K562 (cell line): Measurements from ENCODE around the gene RNASE7. TPM values are rescaled to one million over a fixed set of nuclear protein-coding genes. Genes with fewer than 3 reads are reported as not detected.

Experiments
- ATAC-seq: fragments of 200-7000 bp; cut with Tn5 transposase; 3 replicates; pipeline ENCODE4 v1.9.1; 2020; ENCODE audit warnings: moderate library complexity
- BruUV-seq: library from RNA; stranded (reverse); fragments of 400-500 nt; replicated peaks from 2 replicates; lab custom pipeline; 2021; lab: Mats Ljungman, UMichigan
- CTCF ChIA-PET: fragments of 300-600 bp; formaldehyde crosslinking; extraction: SDS; loops from one replicate; lab custom pipeline; 2021; ENCODE audit warnings: low intra/inter-chr PET ratio; lab: Yijun Ruan, JAX
- POLR2A ChIA-PET: fragments of 300-600, 350-650 bp; sonication (Branson Sonifier 250); formaldehyde crosslinking; extraction: SDS; loops from one replicate; lab custom pipeline; 2021; ENCODE audit warnings: antibody characterized with exemption, inconsistent platforms; lab: Yijun Ruan, JAX
- DNase-seq, 4 experiments: peaks; one replicate each; pipeline versions ENCODE4 v3.0.0 to v3.0.0-alpha.2; 2011 to 2018; ENCODE audit warnings: low spot score in 3 of 4, mixed read lengths in 3 of 4; ENCODE audit errors: extremely low read depth in 1 of 4
- FAIRE-seq: peaks from 2 replicates; lab custom pipeline; 2011; peaks lifted over from hg19 to GRCh38; lab: Jason Lieb, UNC
- H2AFZ ChIP-seq: 2 replicates; pipeline ENCODE4 v1.6.0; 2011; ENCODE audit warnings: low read depth, low read length, control low read depth, inconsistent platforms
- H3K27ac ChIP-seq: fragments of 200-600 bp; 3 replicates; pipeline ENCODE4 v1.8.0; 2011; ENCODE audit warnings: low read depth, mild to moderate bottlenecking, control low read depth, inconsistent platforms, low read length, moderate library complexity, mixed read lengths; ENCODE audit errors: extremely low read depth
- H3K27me3 ChIP-seq, 2 experiments: fragments of 300-600 bp in 1 of 2; 2 replicates in 1 of 2; 3 replicates in 1 of 2; pipeline versions ENCODE4 v1.6.0 to v1.8.0; 2011; ENCODE audit warnings: inconsistent platforms in 2 of 2, low read length in 2 of 2, mild to moderate bottlenecking in 1 of 2, mixed read lengths in 1 of 2, moderate library complexity in 1 of 2; ENCODE audit not compliant: control insufficient read depth in 2 of 2, insufficient read depth in 2 of 2
- H3K36me3 ChIP-seq: fragments of 300-600 bp; 3 replicates; pipeline ENCODE4 v1.8.0; 2011; ENCODE audit warnings: mild to moderate bottlenecking, low read length, inconsistent platforms; ENCODE audit not compliant: control insufficient read depth, insufficient read depth
- H3K4me1 ChIP-seq, 2 experiments: fragments of 200-600 bp in 1 of 2; replicated peaks in 1 of 2; 2 replicates in 1 of 2; 3 replicates in 1 of 2; pipeline versions ENCODE4 v1.5.1 to v1.8.0; 2011; ENCODE audit warnings: inconsistent platforms in 2 of 2, low read length in 2 of 2, mild to moderate bottlenecking in 1 of 2, mixed read lengths in 1 of 2, moderate library complexity in 1 of 2; ENCODE audit not compliant: control insufficient read depth in 2 of 2, insufficient read depth in 2 of 2
- H3K4me2 ChIP-seq: 2 replicates; pipeline ENCODE4 v1.6.1; 2011; ENCODE audit warnings: low read length, control low read depth, inconsistent platforms, mixed read lengths; ENCODE audit not compliant: insufficient read depth
- H3K4me3 ChIP-seq: fragments of 200-600 bp; sonication (generic), shearing (Covaris generic); 2 replicates; pipeline ENCODE4 v1.5.1; 2016; ENCODE audit warnings: control low read depth, inconsistent platforms
- H3K79me2 ChIP-seq: fragments of 200-600 bp; 3 replicates; pipeline ENCODE4 v1.8.0; 2011; ENCODE audit warnings: low read length, inconsistent platforms; ENCODE audit not compliant: control insufficient read depth, insufficient read depth
- H3K9ac ChIP-seq, 2 experiments: 2 replicates each; pipeline versions ENCODE4 v1.6.0 to v1.6.1; 2011; ENCODE audit warnings: low read depth in 2 of 2, low read length in 2 of 2, control low read depth in 1 of 2, inconsistent platforms in 1 of 2, mild to moderate bottlenecking in 1 of 2, mixed read lengths in 1 of 2; ENCODE audit not compliant: insufficient read depth in 1 of 2
- H3K9me1 ChIP-seq: one replicate; pipeline ENCODE4 v1.6.0; 2011; ENCODE audit warnings: inconsistent platforms, mild to moderate bottlenecking, low read length, moderate library complexity; ENCODE audit not compliant: control insufficient read depth, insufficient read depth
- H3K9me3 ChIP-seq: replicated peaks from 2 replicates; pipeline ENCODE4 v1.5.1; 2011; ENCODE audit warnings: low read depth, low read length, inconsistent platforms; ENCODE audit not compliant: control insufficient read depth, insufficient read depth
- H4K20me1 ChIP-seq: replicated peaks from 2 replicates; pipeline ENCODE4 v1.6.1; 2011; ENCODE audit warnings: low read length, inconsistent platforms, mixed read lengths; ENCODE audit not compliant: control insufficient read depth, insufficient read depth
- AFF4 ChIP-seq: sonication (generic); formaldehyde crosslinking; IDR thresholded peaks from 2 replicates; pipeline ENCODE4 v1.8.0; 2023; ENCODE audit warnings: mild to moderate bottlenecking, missing genetic modification reagents
- ETV5 ChIP-seq: sonication (generic); formaldehyde crosslinking; IDR thresholded peaks from 2 replicates; pipeline ENCODE4 v1.4.0; 2020; ENCODE audit warnings: low read depth, mild to moderate bottlenecking, missing genetic modification reagents
- WGBS: fragments of 100-300 bp; shearing (Covaris generic); methylation state at CpG from one replicate; pipeline ENCODE4 v1.1.6; 2016; ENCODE audit warnings: low coverage, mixed read lengths; ENCODE audit not compliant: insufficient coverage; ENCODE audit errors: missing lambda C conversion rate; 5-methylcytosine and 5-hydroxymethylcytosine counted together
- in situ Hi-C: fragments of 300-500 bp; cut with MboI; formaldehyde crosslinking; loops from 4 replicates; pipeline ENCODE4 v1.15.0; 2018; ENCODE audit warnings: inconsistent platforms, mixed read lengths
- intact Hi-C: fragments of 100-400 bp; cut with micrococcal nuclease; formaldehyde crosslinking; loops from 2 replicates; pipeline ENCODE4 v1.14.2; 2022
- polyA plus RNA-seq, 8 experiments: library from polyadenylated mRNA; depleted of rRNA in 4 of 8; stranded (reverse) in 5 of 8; unstranded in 3 of 8; fragments of >200 nt; fragmentation: Nextera tagmentation in 2 of 8; fragmentation: Illumina TruSeq in 1 of 8; extraction: Ambion mirVana in 2 of 8; extraction: Trizol in 1 of 8; gene quantifications; 2 replicates each; pipeline versions ENCODE4 v1.2.1 to v1.2.3, GENCODE V29; 2011 to 2014; ENCODE audit warnings: inconsistent platforms in 1 of 8, missing spikeins in 1 of 8
- total RNA-seq, 7 experiments: library from RNA; depleted of rRNA in 6 of 7; stranded (reverse); fragments of >200 nt in 6 of 7; fragmentation: Illumina TruSeq in 2 of 7; extraction: Trizol in 2 of 7; gene quantifications; 2 replicates each; pipeline versions ENCODE4 v1.2.1 to v1.2.3, GENCODE V29; 2011 to 2021; ENCODE audit warnings: low replicate concordance in 1 of 7

RNASE7 gene
- total and polyA plus RNA-seq, 9 of the 15 experiments (the other 6 are each of a cell fraction or from before 2014, with no cell fraction given): not detected

- no TSS peak for BruUV-seq
- DNase-seq: no peak
- H3K4me1 ChIP-seq: no peaks in the 10 kb centered on the region; a peak in 1 of 5 replicates
- no peaks in the 10 kb centered on the region for H4K20me1 ChIP-seq
- no peak overlapping the region for H3K4me3 ChIP-seq
- ATAC-seq: no peak
- CTCF ChIA-PET: no interaction called here
- WGBS: 20% methylated on average over 5 of the region's 5 CpGs
- POLR2A ChIA-PET: interaction anchor here (0.6 to 0.7 kb wide), 2 partner anchors 206 to 419 kb away, joined by 3 read pairs; no protein-coding TSS in a partner anchor
- H3K9ac ChIP-seq: no peak overlapping the region
- H3K79me2 ChIP-seq: no peaks in the 10 kb centered on the region
- no peaks in the 10 kb centered on the region for H3K36me3 ChIP-seq
- FAIRE-seq: no peak
- H2AFZ ChIP-seq: no peak overlapping the region
- intact Hi-C loops: no loop called here
- no peak for TF ChIP-seq AFF4 (CRISPR knock-in tag)
- no peak for TF ChIP-seq ETV5 (CRISPR knock-in tag)
- TF ChIP-seq, all 486 proteins: peak for 0
- Histone ChIP-seq H3K4me2 (no peak overlapping the region), H3K9me1 (no peaks in the 10 kb centered on the region), H3K27me3 (no peaks in the 10 kb centered on the region), H3K9me3 (no peaks in the 10 kb centered on the region), H3K27ac (no peak overlapping the region)
- in situ Hi-C loops: no loop called here
Observed at GRCh38 chr14:21055432-21056117, 13.4 kb downstream of the RNASE7 start.
